A549 (cell line): Measurements from ENCODE around the gene C1orf167.

Experiments used
- CEBPB ChIP-seq, 2 experiments: fragments of >200 bp in 1 of 2; sonication (Bioruptor Twin) in 1 of 2; formaldehyde crosslinking in 1 of 2; IDR thresholded peaks; 2 replicates each; pipeline ENCODE4 v1.6.1; 2012 to 2016
- EP300 ChIP-seq, 2 experiments: fragments of >200 bp; sonication (Bioruptor Twin); formaldehyde crosslinking; IDR thresholded peaks; 2 replicates in 1 of 2; 3 replicates in 1 of 2; pipeline ENCODE4 v1.6.1; 2016 to 2017
- MAFK ChIP-seq: fragments of 450-650 bp; IDR thresholded peaks from 2 replicates; pipeline ENCODE4 v1.6.1; 2014; ENCODE audit not compliant: partially characterized antibody
- POLR2A ChIP-seq: IDR thresholded peaks from 2 replicates; pipeline ENCODE4 v1.6.1; 2012; ENCODE audit warnings: mild to moderate bottlenecking, low read length
- TF ChIP-seq, protein P1 (sequence below): fragments of >200 bp; sonication (Bioruptor Twin); formaldehyde crosslinking; IDR thresholded peaks from 3 replicates; pipeline ENCODE4 v1.5.1; 2016

DNA sequence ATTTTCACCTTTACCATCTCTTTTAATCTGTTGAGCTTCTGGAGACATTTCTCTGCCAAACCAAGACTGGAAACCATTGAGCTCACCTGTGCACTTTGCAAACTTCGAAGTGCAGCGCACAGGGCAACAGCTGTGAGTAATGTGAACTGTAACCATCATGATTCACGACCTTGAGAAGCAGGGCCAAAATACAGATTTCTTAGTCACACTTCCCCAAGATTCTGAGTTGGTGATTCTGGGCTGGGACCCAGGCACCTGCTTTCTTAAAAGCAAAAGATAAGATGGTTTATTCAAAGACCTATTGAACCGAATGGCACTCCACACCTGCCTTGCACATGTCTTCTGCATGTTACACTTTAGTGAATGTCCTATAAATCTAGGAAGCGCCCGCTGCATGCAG is 15.9 kb upstream of the C1orf167 start:
- TF ChIP-seq, protein P1, sequence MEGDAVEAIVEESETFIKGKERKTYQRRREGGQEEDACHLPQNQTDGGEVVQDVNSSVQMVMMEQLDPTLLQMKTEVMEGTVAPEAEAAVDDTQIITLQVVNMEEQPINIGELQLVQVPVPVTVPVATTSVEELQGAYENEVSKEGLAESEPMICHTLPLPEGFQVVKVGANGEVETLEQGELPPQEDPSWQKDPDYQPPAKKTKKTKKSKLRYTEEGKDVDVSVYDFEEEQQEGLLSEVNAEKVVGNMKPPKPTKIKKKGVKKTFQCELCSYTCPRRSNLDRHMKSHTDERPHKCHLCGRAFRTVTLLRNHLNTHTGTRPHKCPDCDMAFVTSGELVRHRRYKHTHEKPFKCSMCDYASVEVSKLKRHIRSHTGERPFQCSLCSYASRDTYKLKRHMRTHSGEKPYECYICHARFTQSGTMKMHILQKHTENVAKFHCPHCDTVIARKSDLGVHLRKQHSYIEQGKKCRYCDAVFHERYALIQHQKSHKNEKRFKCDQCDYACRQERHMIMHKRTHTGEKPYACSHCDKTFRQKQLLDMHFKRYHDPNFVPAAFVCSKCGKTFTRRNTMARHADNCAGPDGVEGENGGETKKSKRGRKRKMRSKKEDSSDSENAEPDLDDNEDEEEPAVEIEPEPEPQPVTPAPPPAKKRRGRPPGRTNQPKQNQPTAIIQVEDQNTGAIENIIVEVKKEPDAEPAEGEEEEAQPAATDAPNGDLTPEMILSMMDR, result no peak
- TF ChIP-seq EP300 (IDR thresholded peaks at IDR 0.05) (no peak), POLR2A (no peak), MAFK (no peak), CEBPB (IDR thresholded peaks at IDR 0.05) (no peak)
